DOHH2 (cell line): ENCODE data around the gene TDO2.

Experiments used
- H3F3A ChIP-seq: fragments of 200-600 bp; sonication (generic), shearing (Covaris generic); 2 replicates; pipeline ENCODE4 v1.6.0; 2016; ENCODE audit warnings: antibody characterized with exemption, mild to moderate bottlenecking; ENCODE audit not compliant: control insufficient read depth, insufficient read depth
- H3K27ac ChIP-seq: fragments of 200-600 bp; sonication (generic); 2 replicates; pipeline ENCODE4 v1.5.1; 2014; ENCODE audit warnings: low read depth, mild to moderate bottlenecking, low read length, moderate library complexity
- H3K27me3 ChIP-seq: fragments of 200-600 bp; sonication (generic); 2 replicates; pipeline ENCODE4 v1.6.1; 2014; ENCODE audit warnings: mild to moderate bottlenecking, low read length, mixed read lengths; ENCODE audit not compliant: control insufficient read depth
- H3K36me3 ChIP-seq: fragments of 200-600 bp; sonication (generic); 2 replicates; pipeline ENCODE4 v1.6.1; 2014; ENCODE audit warnings: mild to moderate bottlenecking, low read length, moderate library complexity, mixed read lengths; ENCODE audit not compliant: control insufficient read depth
- H3K4me1 ChIP-seq: fragments of 200-600 bp; sonication (generic); 2 replicates; pipeline ENCODE4 v1.6.1; 2014; ENCODE audit warnings: mild to moderate bottlenecking, low read length, mixed read lengths; ENCODE audit not compliant: control insufficient read depth
- H3K4me2 ChIP-seq: fragments of 200-600 bp; sonication (generic); 2 replicates; pipeline ENCODE4 v1.6.0; 2014; ENCODE audit warnings: mild to moderate bottlenecking, low read length, moderate library complexity
- H3K4me3 ChIP-seq: fragments of 200-600 bp; sonication (generic); 2 replicates; pipeline ENCODE4 v1.5.1; 2014; ENCODE audit warnings: mild to moderate bottlenecking, low read length, mixed read lengths
- H3K79me2 ChIP-seq: fragments of 200-600 bp; sonication (generic); 2 replicates; pipeline ENCODE4 v1.6.1; 2014; ENCODE audit warnings: mild to moderate bottlenecking, low read length, mixed read lengths; ENCODE audit not compliant: control insufficient read depth
- H3K9me2 ChIP-seq: fragments of 200-600 bp; sonication (generic); replicated peaks from 2 replicates; pipeline ENCODE4 v1.6.1; 2014; ENCODE audit warnings: mild to moderate bottlenecking, low read length, mixed read lengths; ENCODE audit not compliant: control insufficient read depth
- H3K9me3 ChIP-seq: fragments of 200-600 bp; sonication (generic); 2 replicates; pipeline ENCODE4 v1.6.1; 2014; ENCODE audit warnings: antibody characterized with exemption, low read length, mixed read lengths; ENCODE audit not compliant: control insufficient read depth, insufficient read depth
- H4K20me1 ChIP-seq: fragments of 200-600 bp; sonication (generic); 2 replicates; pipeline ENCODE4 v1.6.0; 2014; ENCODE audit warnings: low read depth, mild to moderate bottlenecking, antibody characterized with exemption, low read length, moderate library complexity; ENCODE audit not compliant: control insufficient read depth, insufficient read depth
- EZH2phosphoT487 ChIP-seq: fragments of 200-600 bp; sonication (generic); IDR thresholded peaks from 2 replicates; pipeline ENCODE4 v1.6.1; 2017; ENCODE audit warnings: borderline replicate concordance, mild to moderate bottlenecking, antibody characterized with exemption, low read length, moderate library complexity, mixed read lengths
- TF ChIP-seq, protein P1 (sequence below): fragments of 200-600 bp; sonication (generic); IDR thresholded peaks from one replicate; pipeline ENCODE4 v1.5.1; 2014; ENCODE audit warnings: antibody characterized with exemption, mild to moderate bottlenecking, low read depth, low read length; ENCODE audit not compliant: poor library complexity, severe bottlenecking

Gene TDO2

DNA sequence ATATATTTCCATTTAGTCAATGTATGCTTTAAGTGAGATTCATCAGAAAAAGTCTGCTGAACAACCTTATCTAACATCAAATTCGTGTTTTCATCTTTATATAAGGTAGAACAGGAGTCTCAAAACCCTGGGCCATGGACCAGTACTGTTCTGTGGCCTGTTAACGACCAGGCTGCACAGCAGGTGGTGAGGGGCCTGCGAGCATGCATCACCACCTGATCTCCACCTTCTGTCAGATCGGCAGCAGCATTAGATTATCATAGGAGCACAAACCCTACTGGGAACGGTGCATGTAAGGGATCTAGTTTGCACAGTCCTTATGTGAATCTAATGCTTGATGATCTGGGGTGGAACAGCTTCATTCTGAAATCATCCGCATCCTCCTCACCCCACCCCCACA is 47.0 kb downstream of the TDO2 start:
- H3K9me3 ChIP-seq, result no peaks in the 10 kb centered on the region
- no peaks in the 10 kb centered on the region for H3K27me3 ChIP-seq
- TF ChIP-seq, protein P1, sequence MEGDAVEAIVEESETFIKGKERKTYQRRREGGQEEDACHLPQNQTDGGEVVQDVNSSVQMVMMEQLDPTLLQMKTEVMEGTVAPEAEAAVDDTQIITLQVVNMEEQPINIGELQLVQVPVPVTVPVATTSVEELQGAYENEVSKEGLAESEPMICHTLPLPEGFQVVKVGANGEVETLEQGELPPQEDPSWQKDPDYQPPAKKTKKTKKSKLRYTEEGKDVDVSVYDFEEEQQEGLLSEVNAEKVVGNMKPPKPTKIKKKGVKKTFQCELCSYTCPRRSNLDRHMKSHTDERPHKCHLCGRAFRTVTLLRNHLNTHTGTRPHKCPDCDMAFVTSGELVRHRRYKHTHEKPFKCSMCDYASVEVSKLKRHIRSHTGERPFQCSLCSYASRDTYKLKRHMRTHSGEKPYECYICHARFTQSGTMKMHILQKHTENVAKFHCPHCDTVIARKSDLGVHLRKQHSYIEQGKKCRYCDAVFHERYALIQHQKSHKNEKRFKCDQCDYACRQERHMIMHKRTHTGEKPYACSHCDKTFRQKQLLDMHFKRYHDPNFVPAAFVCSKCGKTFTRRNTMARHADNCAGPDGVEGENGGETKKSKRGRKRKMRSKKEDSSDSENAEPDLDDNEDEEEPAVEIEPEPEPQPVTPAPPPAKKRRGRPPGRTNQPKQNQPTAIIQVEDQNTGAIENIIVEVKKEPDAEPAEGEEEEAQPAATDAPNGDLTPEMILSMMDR, result no peak
- no peak for TF ChIP-seq EZH2phosphoT487
- no peak overlapping the region for H3K4me3 ChIP-seq
- no peaks in the 10 kb centered on the region for H3K9me2 ChIP-seq
- H3K4me2 ChIP-seq, result no peak overlapping the region
- peaks cover 3% of the 10 kb centered on the region; the same call in 1 of the 2 replicates for H3F3A ChIP-seq
- no peaks in the 10 kb centered on the region for H3K36me3 ChIP-seq
- H3K79me2 ChIP-seq, result no peaks in the 10 kb centered on the region
- H3K27ac ChIP-seq, result no peak overlapping the region
- no peaks in the 10 kb centered on the region for H4K20me1 ChIP-seq
- peaks cover 6% of the 10 kb centered on the region for H3K4me1 ChIP-seq

DNA sequence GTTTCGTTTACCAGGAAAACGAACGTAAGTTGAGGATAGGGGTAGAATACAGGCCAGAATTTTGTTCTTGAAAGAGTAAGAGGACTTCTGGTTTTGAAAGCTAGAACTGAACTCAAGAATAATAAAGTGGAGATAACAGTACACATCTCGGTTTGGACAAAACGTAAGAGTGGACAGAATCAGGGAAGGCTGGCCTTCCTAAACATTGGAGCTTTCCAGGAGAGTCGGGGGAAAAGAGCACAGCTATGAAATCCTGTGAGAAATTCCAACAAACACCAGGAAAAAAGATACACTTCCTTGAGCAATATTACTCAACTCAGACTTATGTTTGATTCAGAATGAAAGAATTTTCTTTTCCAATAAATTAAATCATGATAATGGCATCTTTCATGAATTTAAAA is 49.0 kb downstream of the TDO2 start:
- H3K4me2 ChIP-seq, result no peak overlapping the region
- TF ChIP-seq EZH2phosphoT487, result no peak
- TF ChIP-seq, protein P1, result no peak
- H3F3A ChIP-seq, result peaks cover 3% of the 10 kb centered on the region; the same call in 1 of the 2 replicates
- H3K79me2 ChIP-seq, result no peaks in the 10 kb centered on the region
- H3K9me3 ChIP-seq, result no peaks in the 10 kb centered on the region
- no peaks in the 10 kb centered on the region for H3K36me3 ChIP-seq
- H3K4me3 ChIP-seq, result no peak overlapping the region
- no peak overlapping the region for H3K27ac ChIP-seq
- no peaks in the 10 kb centered on the region for H4K20me1 ChIP-seq
- no peaks in the 10 kb centered on the region for H3K9me2 ChIP-seq
- H3K4me1 ChIP-seq, result peaks cover 6% of the 10 kb centered on the region
- H3K27me3 ChIP-seq, result no peaks in the 10 kb centered on the region

DNA sequence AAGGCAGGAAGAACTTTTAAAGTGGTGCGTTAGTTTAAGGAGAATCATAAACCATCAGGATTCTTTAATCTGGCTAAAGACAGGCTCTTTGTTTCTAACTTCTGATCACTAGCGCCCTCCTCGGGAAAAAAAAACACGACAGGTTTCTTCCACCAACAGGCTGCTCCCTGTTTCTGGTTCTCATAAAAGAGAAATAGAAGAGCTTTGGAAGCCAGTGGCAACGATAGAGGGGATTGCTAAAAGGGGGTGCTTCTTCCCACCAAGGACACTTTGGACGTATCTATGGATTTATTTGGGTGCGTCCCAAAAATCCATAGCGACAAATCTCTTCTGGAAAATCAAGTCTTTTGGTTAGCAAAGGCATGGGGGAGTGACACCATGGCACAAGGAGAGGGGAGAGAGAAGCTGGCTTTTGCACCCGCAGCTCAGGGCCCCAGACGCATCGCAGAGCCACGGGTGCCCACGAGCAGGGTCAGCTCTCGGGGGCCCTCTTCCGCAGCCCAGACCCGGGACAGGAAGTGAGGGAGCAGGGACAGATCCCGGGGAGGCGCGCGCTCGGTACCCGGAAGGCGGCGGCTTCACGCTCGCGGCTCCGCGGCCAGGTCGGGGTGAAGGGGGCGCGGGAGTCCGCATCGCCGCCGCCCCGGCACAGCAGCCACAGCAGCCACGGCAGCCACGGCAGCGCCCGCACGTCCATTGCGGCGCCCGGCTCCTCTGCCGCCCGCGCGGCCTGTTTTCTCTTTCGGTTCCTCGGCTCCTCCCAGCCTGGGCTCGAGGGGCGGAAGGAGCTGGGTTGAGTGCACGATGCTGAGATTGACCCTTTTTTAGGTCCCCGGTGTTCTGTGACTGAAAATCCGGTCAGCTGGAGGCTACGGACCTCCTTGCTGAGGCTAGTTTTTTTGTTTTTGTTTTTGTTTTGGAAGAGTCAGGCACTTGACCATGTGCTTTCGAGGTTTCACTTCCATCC is 49.9 kb downstream of the TDO2 start, which contains the start of gene CTSO:
Gene CTSO, minus strand, starts transcription at position 716 of the 967 bp plus-strand sequence. Its CDS starts 19 bp downstream, at position 697.
- H3K4me2 ChIP-seq, result peak within 1 kb of the TSS; percentile 99
- H3K4me3 ChIP-seq, result peak within 1 kb of the TSS; percentile 91
- peaks cover 6% of the 10 kb centered on the region for H3K4me1 ChIP-seq
- no peaks in the 10 kb centered on the region for H3K9me3 ChIP-seq
- H3K79me2 ChIP-seq, result no peaks in the 10 kb centered on the region
- TF ChIP-seq, protein P1, result peak; percentile 58
- TF ChIP-seq EZH2phosphoT487, result no peak
- no peaks in the 10 kb centered on the region for H4K20me1 ChIP-seq
- peak within 1 kb of the TSS; percentile 53; the same call in 1 of the 2 replicates for H3K27ac ChIP-seq
- no peaks in the 10 kb centered on the region for H3K27me3 ChIP-seq
- peaks cover 3% of the 10 kb centered on the region; the same call in 1 of the 2 replicates for H3F3A ChIP-seq
- no peaks in the 10 kb centered on the region for H3K9me2 ChIP-seq
- no peaks in the 10 kb centered on the region for H3K36me3 ChIP-seq
